Ovary (tissue), 9 donors: Measurements from ENCODE around the gene HEXD. TPM values are rescaled to one million over a fixed set of nuclear protein-coding genes. Genes with fewer than 3 reads are reported as not detected.
A peak's percentile ranks its signal among the peaks of the same experiment; 100 is the strongest.

Experiments
- DNase-seq, 5 donors: peaks; one replicate each; pipeline ENCODE4 v3.0.0-alpha.2; 2019 to 2020
- H3K27ac ChIP-seq, 2 donors: fragments of 200-600 bp; one replicate each; pipeline versions ENCODE4 v1.5.1 to v1.8.0; 2019 to 2022
- H3K27me3 ChIP-seq: fragments of 200-600 bp; one replicate; pipeline ENCODE4 v1.8.0; 2022
- H3K36me3 ChIP-seq: fragments of 200-600 bp; sonication (generic); one replicate; pipeline ENCODE4 v1.5.1; 2019
- H3K4me1 ChIP-seq: one replicate; pipeline ENCODE4 v1.8.1; 2013; ENCODE audit warnings: mild to moderate bottlenecking, moderate library complexity; ENCODE audit not compliant: insufficient read depth
- H3K4me3 ChIP-seq: fragments of 200-600 bp; sonication (generic); one replicate; pipeline ENCODE4 v1.5.1; 2017
- H3K9me3 ChIP-seq, 2 donors: fragments of 200-600 bp in 1 of 2; sonication (generic) in 1 of 2; one replicate each; pipeline versions ENCODE4 v1.5.1 to v1.8.1; 2013 to 2019; ENCODE audit warnings: mild to moderate bottlenecking in 1 of 2, moderate library complexity in 1 of 2
- EP300 ChIP-seq: sonication (generic); formaldehyde crosslinking; IDR thresholded peaks from one replicate; pipeline ENCODE4 v1.6.1; 2017; ENCODE audit warnings: antibody characterized with exemption
- POLR2A ChIP-seq: fragments of 450-650 bp; IDR thresholded peaks from one replicate; pipeline ENCODE4 v1.6.1; 2017; ENCODE audit warnings: antibody characterized with exemption, mild to moderate bottlenecking, moderate library complexity
- whole genome bisulfite sequencing, 3 donors: extraction: QIAGEN DNeasy Blood & Tissue Kit in 1 of 3; methylation state at CpG; one replicate each; pipeline versions ENCODE4 v1.1.5 to v1.1.7; 2013 to 2017; 5-methylcytosine and 5-hydroxymethylcytosine counted together
- intact Hi-C, 4 donors: fragments of 100-400 bp; cut with DNase I; formaldehyde crosslinking; loops; one replicate each; pipeline versions ENCODE4 v1.11.0 to v1.15.1; 2022 to 2023
- polyA plus RNA-seq, 2 donors: library from polyadenylated mRNA; stranded (reverse); fragments of 200-250 nt in 1 of 2; fragments of 350-450 nt in 1 of 2; fragmentation: Illumina TruSeq in 1 of 2; extraction: RNeasy Lipid Tissue Mini Kit (QIAGEN cat#74804) in 1 of 2; gene quantifications; one replicate each; pipeline ENCODE4 v1.2.3, GENCODE V29; 2013 to 2014
- total RNA-seq, 7 donors: library from RNA; depleted of rRNA in 2 of 7; stranded (reverse); fragments of >200 nt in 2 of 7; fragmentation: NEBNext Ultra II Directional in 3 of 7; extraction: Animal tissue kit (Norgen Biotek cat#: 25700) in 3 of 7; gene quantifications; one replicate each; pipeline versions ENCODE4 v1.1.0 to v1.2.4, GENCODE V29; 2016 to 2023
- TF ChIP-seq, protein P1 (sequence below), 3 donors: fragments of 450-650 bp in 2 of 3; fragments of 200-600 bp in 1 of 3; IDR thresholded peaks; one replicate each; pipeline versions ENCODE4 v1.5.1 to v1.8.0; 2016 to 2022; ENCODE audit warnings: antibody characterized with exemption in 3 of 3, mild to moderate bottlenecking in 1 of 3
- donor health status: DM: no; HTN: no; CAD: no; lungs with moderate emphysema.
- donor health status: DM: no; HTN: no; CAD: no.
- donor health status: Bipolar disorder and iron deficiency.
- donor health status: DM: yes; HTN: yes; CAD: no.
- donor health status: DM: no; HTN: no; CAD: no.
- donor health status: DM: yes; HTN: yes; CAD: no.

Gene HEXD
- total and polyA plus RNA-seq, 9 donors, result 8.7 to 74.7 (median 46.6) TPM

DNA sequence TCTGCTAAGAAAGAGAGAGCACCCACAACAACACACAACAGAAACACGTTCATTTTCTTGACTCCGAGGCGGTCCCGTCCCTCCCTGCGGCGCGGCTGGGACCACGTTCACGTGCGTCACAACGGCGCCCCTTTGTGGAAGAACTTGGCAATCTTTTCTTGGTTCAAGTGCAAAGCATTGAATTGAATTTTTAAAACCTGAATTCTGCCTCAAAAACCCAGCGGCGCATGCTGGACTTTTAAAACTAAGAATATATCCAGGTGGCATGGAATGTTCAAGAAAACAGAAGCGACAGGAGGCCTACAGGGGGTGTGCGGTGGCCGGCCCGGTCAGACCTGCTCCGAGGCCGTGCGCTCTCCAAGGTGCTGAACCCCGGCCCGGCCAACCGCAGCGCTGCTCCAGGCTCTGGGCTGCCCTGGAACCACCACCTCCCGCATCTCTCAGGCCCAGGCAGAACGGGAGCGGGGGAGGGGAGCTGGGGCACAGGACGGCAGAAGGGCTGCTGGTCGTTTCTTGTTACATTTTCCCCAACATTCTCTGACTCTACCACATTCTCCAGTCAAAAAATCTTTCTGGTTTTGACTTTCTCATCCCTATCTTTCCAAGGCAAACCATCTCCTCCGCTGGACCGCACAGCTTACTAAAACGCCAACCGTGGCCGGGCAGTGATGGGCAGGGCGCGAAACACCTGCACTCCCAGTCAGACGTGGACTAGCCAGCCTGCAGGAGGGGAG is 3.4 kb upstream of the HEXD start:
- TF ChIP-seq POLR2A (no peak), EP300 (no peak)
- TF ChIP-seq, protein P1, sequence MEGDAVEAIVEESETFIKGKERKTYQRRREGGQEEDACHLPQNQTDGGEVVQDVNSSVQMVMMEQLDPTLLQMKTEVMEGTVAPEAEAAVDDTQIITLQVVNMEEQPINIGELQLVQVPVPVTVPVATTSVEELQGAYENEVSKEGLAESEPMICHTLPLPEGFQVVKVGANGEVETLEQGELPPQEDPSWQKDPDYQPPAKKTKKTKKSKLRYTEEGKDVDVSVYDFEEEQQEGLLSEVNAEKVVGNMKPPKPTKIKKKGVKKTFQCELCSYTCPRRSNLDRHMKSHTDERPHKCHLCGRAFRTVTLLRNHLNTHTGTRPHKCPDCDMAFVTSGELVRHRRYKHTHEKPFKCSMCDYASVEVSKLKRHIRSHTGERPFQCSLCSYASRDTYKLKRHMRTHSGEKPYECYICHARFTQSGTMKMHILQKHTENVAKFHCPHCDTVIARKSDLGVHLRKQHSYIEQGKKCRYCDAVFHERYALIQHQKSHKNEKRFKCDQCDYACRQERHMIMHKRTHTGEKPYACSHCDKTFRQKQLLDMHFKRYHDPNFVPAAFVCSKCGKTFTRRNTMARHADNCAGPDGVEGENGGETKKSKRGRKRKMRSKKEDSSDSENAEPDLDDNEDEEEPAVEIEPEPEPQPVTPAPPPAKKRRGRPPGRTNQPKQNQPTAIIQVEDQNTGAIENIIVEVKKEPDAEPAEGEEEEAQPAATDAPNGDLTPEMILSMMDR (IDR thresholded peaks at IDR 0.05), result peak; percentile 31 to 60 (median 54)

DNA sequence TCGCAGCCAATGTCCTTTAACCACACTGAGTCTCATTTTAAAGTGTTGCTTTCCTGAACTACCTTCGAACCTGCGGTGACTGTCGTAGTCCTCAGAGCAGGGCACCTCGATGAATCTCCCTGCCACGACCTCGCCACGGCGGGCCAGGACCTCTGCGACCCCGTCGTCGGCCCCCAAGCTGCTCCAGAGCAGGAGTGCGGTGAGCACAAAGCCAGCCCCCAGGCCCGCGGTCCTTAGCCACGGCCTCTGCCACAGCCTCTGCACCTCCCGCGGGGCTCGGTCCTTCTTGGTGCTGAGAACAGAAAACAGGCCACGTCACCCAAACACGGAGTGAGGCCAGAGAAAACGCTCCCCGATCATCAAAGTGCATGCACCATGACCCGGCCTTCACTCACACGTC is 2.8 kb upstream of the HEXD start:
- Histone ChIP-seq H3K27ac (no peak overlapping the region), H3K4me1 (peaks cover 10% of the 10 kb centered on the region), H3K36me3 (no peaks in the 10 kb centered on the region), H3K27me3 (no peaks in the 10 kb centered on the region), H3K9me3 (no peaks in the 10 kb centered on the region), H3K4me3 (no peak overlapping the region)
- intact Hi-C loops, result loop anchor here in 2 of 4 donors (5.0 to 10.0 kb wide), 2 partner anchors 61 to 63 kb away; partner anchors contain the start of gene TEX19 (in 1 of the 2)
- TF ChIP-seq, protein P1 (IDR thresholded peaks at IDR 0.05), result no peak
- TF ChIP-seq EP300 (no peak), POLR2A (no peak)
- no peak for DNase-seq
- 86 to 89% (median 88%) methylated on average over 26 of the region's 26 CpGs for WGBS, 3 donors

More for the DNA sequence above, 3.4 kb upstream of the HEXD start:
- no peaks in the 10 kb centered on the region for H3K36me3 ChIP-seq
- DNase-seq, result peak; percentile 66 to 87 (median 80)
- no peak overlapping the region for H3K4me3 ChIP-seq
- intact Hi-C loops, result loop anchor here in 2 of 4 donors (5.0 to 10.0 kb wide), 2 partner anchors 60 to 62 kb away; partner anchors contain the start of gene TEX19 (in 1 of the 2)
- no peak overlapping the region for H3K27ac ChIP-seq
- no peaks in the 10 kb centered on the region for H3K27me3 ChIP-seq
- WGBS, 3 donors, result 16 to 19% (median 17%) methylated on average over 38 of the region's 38 CpGs
- H3K4me1 ChIP-seq, result peaks cover 10% of the 10 kb centered on the region
- H3K9me3 ChIP-seq, result no peaks in the 10 kb centered on the region

DNA sequence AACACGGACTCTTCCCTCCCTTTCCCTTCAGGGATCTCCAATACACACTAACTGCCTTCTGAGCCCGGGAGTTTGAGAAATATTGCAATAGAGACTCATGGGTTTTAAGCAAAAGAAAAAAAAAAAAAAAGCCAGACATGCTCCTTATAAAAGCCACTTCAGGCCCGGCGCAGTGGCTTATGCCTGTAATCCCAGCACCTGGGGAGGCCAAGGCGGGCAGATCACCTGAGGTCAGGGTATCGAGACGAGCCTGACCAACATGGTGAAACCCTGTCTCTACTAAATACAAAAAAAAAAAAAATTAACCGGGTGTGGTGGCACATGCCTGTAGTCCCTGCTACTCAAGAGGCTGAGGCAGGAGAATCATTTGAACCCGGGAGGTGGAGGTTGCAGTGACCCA is 2.4 kb upstream of the HEXD start:
- H3K4me3 ChIP-seq, result no peak overlapping the region
- H3K9me3 ChIP-seq, result no peaks in the 10 kb centered on the region
- H3K4me1 ChIP-seq, result peaks cover 10% of the 10 kb centered on the region
- no peaks in the 10 kb centered on the region for H3K27me3 ChIP-seq
- DNase-seq, result no peak
- no peaks in the 10 kb centered on the region for H3K36me3 ChIP-seq
- intact Hi-C loops, result loop anchor here in 2 of 4 donors (5.0 to 10.0 kb wide), 2 partner anchors 61 to 63 kb away; partner anchors contain the start of gene TEX19 (in 1 of the 2)
- 88 to 91% (median 91%) methylated on average over 9 of the region's 9 CpGs for WGBS, 3 donors
- no peak overlapping the region for H3K27ac ChIP-seq
- TF ChIP-seq POLR2A, result no peak
- TF ChIP-seq, protein P1 (IDR thresholded peaks at IDR 0.05), result no peak
- no peak for TF ChIP-seq EP300

DNA sequence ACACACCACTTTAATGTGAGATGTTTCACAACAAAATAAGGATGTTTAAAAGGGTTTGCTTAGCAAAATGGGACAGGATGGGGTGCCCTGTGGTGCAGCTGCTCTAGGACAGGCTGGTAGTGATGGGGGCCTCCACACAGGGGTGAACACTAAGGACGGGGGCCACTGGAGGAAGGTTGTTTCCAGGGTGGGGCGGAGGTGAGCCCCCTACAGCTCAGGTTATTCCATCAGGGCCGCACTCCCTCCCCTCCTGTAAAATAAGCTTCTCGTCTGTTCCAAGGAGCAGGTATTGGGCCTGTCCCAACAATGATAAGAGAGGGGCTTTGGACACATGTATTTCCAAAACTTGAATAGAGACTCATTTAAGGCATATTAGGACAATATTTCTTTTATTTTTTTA is 1.9 kb upstream of the HEXD start:
- intact Hi-C loops, result loop anchor here in 2 of 4 donors (5.0 to 10.0 kb wide), 2 partner anchors 61 to 64 kb away; partner anchors contain the start of gene TEX19 (in 1 of the 2)
- no peaks in the 10 kb centered on the region for H3K27me3 ChIP-seq
- no peak overlapping the region for H3K4me3 ChIP-seq
- TF ChIP-seq POLR2A (no peak), EP300 (no peak)
- TF ChIP-seq, protein P1 (IDR thresholded peaks at IDR 0.05), result no peak
- no peaks in the 10 kb centered on the region for H3K9me3 ChIP-seq
- peaks cover 10% of the 10 kb centered on the region for H3K4me1 ChIP-seq
- no peak for DNase-seq
- H3K36me3 ChIP-seq, result no peaks in the 10 kb centered on the region
- 89 to 93% (median 91%) methylated on average over 4 of the region's 4 CpGs for WGBS, 3 donors
- H3K27ac ChIP-seq, result no peak overlapping the region
